Type B pancreatic cell (in vitro differentiated cells): ENCODE results near the gene STK10. TPM values are rescaled to one million over a fixed set of nuclear protein-coding genes. Genes with fewer than 3 reads are reported as not detected.

Source experiments
- DNase-seq: peaks from one replicate; pipeline ENCODE4 v3.0.0; 2021; ENCODE audit warnings: mixed read lengths; ENCODE audit not compliant: unreplicated experiment; ENCODE audit errors: extremely low spot score
- H3K27ac Mint-ChIP-seq: 2 replicates; pipeline ENCODE4 v1.8.0; 2021; ENCODE audit warnings: mild to moderate bottlenecking, mixed read lengths
- H3K27me3 Mint-ChIP-seq: 2 replicates; pipeline ENCODE4 v1.8.0; 2021; ENCODE audit warnings: mixed read lengths
- H3K36me3 Mint-ChIP-seq: 2 replicates; pipeline ENCODE4 v1.8.0; 2021; ENCODE audit warnings: mixed read lengths
- H3K4me1 Mint-ChIP-seq: one replicate; pipeline ENCODE4 v1.8.0; 2021; ENCODE audit warnings: mixed read lengths; ENCODE audit not compliant: unreplicated experiment
- H3K4me3 Mint-ChIP-seq: 2 replicates; pipeline ENCODE4 v1.8.0; 2021; ENCODE audit warnings: mild to moderate bottlenecking, mixed read lengths
- H3K9me3 Mint-ChIP-seq: 2 replicates; pipeline ENCODE4 v1.8.0; 2021; ENCODE audit warnings: mixed read lengths
- total RNA-seq: library from RNA; stranded (reverse); gene quantifications from 2 replicates; pipeline ENCODE4 v1.2.1, GENCODE V29; 2021; ENCODE audit warnings: low replicate concordance
- TF ChIP-seq, protein P1 (sequence below): fragments of 200-600 bp; sonication (generic); conservative IDR thresholded peaks from 2 replicates; pipeline ENCODE4 v1.5.0; 2021; ENCODE audit warnings: antibody characterized with exemption, mild to moderate bottlenecking

Gene STK10
- total RNA-seq, 1 donor from 2014 or later = 15.2 TPM

DNA sequence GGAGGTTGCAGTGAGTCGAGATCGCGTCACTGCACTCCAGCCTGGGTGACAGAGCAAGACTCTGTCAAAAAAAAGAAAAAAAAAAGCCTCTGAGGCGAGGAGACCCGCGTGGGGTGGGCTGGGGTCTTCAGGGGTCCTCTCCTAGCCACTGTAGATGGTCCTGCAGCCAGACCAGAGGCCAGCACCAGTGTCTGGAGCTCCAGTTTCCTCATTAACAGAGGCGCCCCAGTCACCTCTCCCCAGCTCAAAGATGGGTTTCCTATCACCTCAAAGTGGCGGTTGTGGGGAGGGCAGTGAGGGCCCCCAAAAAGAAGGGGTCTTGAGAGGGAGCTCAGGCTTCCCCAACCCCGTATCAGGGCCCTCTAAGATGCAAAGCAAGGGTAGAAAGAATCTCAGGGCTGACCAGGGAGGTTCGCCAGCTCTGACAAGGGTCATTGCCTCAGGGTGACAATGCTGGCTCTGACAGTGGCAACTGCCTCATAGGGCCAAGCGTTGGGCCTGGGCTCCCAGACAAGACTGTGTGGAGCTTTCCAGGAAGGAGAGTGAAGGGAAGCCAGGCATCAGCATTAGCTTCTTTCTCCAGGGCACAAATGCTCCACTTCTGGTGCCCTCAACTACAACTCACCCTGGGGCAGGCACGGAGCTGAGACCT lies 15.0 kb downstream of the STK10 start:
- H3K4me1 Mint-ChIP-seq = peaks cover 25% of the 10 kb centered on the region
- no peaks in the 10 kb centered on the region for H3K9me3 Mint-ChIP-seq
- no peaks in the 10 kb centered on the region for H3K27me3 Mint-ChIP-seq
- no peak for DNase-seq
- peaks cover 3% of the 10 kb centered on the region for H3K36me3 Mint-ChIP-seq
- no peak overlapping the region for H3K4me3 Mint-ChIP-seq
- no peak overlapping the region for H3K27ac Mint-ChIP-seq
- TF ChIP-seq, protein P1, sequence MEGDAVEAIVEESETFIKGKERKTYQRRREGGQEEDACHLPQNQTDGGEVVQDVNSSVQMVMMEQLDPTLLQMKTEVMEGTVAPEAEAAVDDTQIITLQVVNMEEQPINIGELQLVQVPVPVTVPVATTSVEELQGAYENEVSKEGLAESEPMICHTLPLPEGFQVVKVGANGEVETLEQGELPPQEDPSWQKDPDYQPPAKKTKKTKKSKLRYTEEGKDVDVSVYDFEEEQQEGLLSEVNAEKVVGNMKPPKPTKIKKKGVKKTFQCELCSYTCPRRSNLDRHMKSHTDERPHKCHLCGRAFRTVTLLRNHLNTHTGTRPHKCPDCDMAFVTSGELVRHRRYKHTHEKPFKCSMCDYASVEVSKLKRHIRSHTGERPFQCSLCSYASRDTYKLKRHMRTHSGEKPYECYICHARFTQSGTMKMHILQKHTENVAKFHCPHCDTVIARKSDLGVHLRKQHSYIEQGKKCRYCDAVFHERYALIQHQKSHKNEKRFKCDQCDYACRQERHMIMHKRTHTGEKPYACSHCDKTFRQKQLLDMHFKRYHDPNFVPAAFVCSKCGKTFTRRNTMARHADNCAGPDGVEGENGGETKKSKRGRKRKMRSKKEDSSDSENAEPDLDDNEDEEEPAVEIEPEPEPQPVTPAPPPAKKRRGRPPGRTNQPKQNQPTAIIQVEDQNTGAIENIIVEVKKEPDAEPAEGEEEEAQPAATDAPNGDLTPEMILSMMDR = no peak

DNA sequence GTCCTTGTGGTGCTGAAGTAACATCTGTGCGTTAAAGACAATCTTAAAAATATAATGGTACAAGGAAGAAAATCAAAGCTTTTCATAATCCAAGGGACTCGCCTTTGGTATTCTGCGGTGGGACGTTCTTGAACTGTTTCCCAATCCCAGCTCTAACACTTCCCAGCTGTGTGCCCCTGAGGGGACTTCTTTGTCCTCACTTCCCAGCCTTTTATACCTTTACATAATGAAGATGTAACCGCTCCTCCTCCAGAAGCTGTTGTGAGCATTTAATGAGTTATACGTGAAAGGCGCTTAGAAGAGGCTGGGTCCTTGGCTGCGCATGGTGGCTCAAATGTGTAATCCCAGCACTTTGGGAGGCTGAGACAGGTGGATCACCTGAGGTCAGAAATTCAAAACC lies 16.9 kb downstream of the STK10 start:
- Mint-ChIP-seq H3K4me1 (peaks cover 25% of the 10 kb centered on the region), H3K4me3 (no peak overlapping the region)

DNA sequence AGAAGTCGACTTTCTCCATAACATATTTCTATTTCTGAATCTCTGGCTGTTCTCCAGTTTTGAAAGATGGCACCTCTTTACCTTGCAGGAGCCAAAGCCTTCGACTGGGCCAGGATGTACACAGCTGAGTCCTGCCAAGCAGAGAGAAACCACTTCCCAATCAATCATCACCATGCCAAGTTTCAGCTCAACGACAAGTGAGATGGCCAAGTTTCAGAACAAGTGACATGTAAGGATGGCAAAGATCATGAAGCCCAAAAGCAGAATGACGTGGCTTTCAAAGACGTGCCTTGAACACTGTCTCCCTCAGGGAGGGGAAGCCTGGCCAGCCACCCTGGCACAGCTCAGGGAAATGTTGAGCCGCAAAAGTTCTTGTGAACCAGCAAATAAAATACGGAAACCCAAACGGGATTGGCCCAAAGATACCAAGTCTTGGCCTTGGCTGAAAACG lies 17.7 kb downstream of the STK10 start:
- H3K27me3 Mint-ChIP-seq = no peaks in the 10 kb centered on the region

More for the DNA sequence above, 16.9 kb downstream of the STK10 start:
- no peak overlapping the region for H3K27ac Mint-ChIP-seq
- H3K27me3 Mint-ChIP-seq = no peaks in the 10 kb centered on the region
- TF ChIP-seq, protein P1 = no peak
- no peaks in the 10 kb centered on the region for H3K9me3 Mint-ChIP-seq
- DNase-seq = no peak
- peaks cover 3% of the 10 kb centered on the region for H3K36me3 Mint-ChIP-seq

DNA sequence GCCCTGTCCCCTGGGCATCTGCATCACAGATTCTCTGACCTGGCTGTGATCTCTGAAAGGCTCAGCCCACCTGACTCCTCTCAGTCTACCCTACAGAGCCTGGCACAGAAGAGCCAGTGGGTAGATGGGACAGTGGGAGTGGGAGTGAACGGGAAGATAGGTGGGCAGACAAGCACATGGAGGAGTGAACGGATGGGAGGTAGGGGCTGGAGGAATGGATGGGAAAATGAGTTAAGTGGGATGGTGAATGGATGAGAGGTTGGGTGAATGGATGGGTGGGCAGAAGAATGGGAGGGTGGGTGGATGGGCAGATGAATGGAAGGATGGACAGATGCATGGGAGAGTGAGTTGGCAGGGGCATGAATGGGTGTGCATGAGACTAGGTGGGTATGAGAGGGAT lies 18.8 kb downstream of the STK10 start:
- TF ChIP-seq, protein P1 = no peak
- no peak for DNase-seq
- no peaks in the 10 kb centered on the region for H3K27me3 Mint-ChIP-seq
- peaks cover 16% of the 10 kb centered on the region for H3K4me1 Mint-ChIP-seq
- H3K4me3 Mint-ChIP-seq = no peak overlapping the region
- H3K27ac Mint-ChIP-seq = no peak overlapping the region
- peaks cover 3% of the 10 kb centered on the region for H3K36me3 Mint-ChIP-seq
- no peaks in the 10 kb centered on the region for H3K9me3 Mint-ChIP-seq

More for the DNA sequence above, 17.7 kb downstream of the STK10 start:
- Mint-ChIP-seq H3K27ac (no peak overlapping the region), H3K36me3 (peaks cover 3% of the 10 kb centered on the region), H3K4me3 (no peak overlapping the region), H3K4me1 (peaks cover 24% of the 10 kb centered on the region), H3K9me3 (no peaks in the 10 kb centered on the region)
- no peak for DNase-seq
- TF ChIP-seq, protein P1 = no peak

DNA sequence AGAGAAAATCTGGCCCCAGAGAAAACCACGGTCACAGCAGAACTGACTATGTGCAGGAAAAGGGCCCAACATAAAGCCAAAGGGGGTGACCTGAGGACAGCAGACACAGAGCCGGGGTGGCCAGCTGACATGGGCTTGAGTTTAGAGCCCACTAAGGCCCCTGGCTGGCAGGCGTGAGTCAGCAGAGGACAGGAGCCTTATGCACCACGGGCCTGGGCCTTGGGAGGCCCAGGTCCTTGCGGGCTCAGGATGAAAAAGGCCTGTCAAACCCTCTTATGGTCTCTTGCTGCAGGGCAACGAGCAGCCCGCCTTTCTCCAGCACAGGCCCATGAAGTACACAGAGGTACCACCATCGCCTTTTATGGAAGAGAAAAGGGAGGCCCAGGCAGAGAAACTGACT lies 19.7 kb downstream of the STK10 start:
- Mint-ChIP-seq H3K27me3 (no peaks in the 10 kb centered on the region), H3K4me3 (no peak overlapping the region), H3K4me1 (peaks cover 9% of the 10 kb centered on the region), H3K27ac (no peak overlapping the region), H3K9me3 (no peaks in the 10 kb centered on the region), H3K36me3 (peaks cover 3% of the 10 kb centered on the region)
- TF ChIP-seq, protein P1 = no peak
- no peak for DNase-seq

DNA sequence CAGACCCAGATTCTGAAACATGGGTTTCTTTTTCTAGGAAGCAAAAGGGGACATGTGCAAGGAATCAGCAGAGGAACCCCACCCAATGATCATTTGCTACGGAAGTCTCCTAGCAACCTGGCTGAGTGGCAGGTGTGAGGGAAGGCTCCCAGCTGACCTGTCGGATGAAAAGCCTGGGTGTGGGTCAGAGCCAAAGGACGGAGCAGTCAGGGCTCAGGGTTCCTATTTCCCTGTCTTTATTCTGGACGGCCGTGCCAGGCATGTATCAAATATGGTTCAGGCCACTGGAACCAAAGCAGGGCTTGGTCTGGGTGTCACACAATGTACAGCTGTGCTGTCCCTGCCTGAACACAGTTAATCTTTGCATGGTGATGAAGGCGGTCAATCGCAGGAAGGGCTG lies 20.1 kb downstream of the STK10 start:
- TF ChIP-seq, protein P1 = no peak
- H3K4me3 Mint-ChIP-seq = no peak overlapping the region
- no peaks in the 10 kb centered on the region for H3K27me3 Mint-ChIP-seq
- peaks cover 3% of the 10 kb centered on the region for H3K36me3 Mint-ChIP-seq
- no peaks in the 10 kb centered on the region for H3K9me3 Mint-ChIP-seq
- no peak for DNase-seq
- H3K4me1 Mint-ChIP-seq = peaks cover 7% of the 10 kb centered on the region
- no peak overlapping the region for H3K27ac Mint-ChIP-seq
